Adipocyte (in vitro differentiated cells): ENCODE results near the gene ALCAM.
A peak's percentile ranks its signal among the peaks of the same experiment; 100 is the strongest.

Experiments
- DNase-seq: peaks from one replicate; pipeline ENCODE4 v3.0.0-alpha.2; 2015; ENCODE audit warnings: low read depth
- H3K27me3 ChIP-seq: replicated peaks from 2 replicates; pipeline ENCODE4 v1.7.0; 2013; ENCODE audit warnings: mild to moderate bottlenecking, low read length, moderate library complexity; ENCODE audit not compliant: control insufficient read depth, insufficient read depth
- H3K36me3 ChIP-seq: 2 replicates; pipeline ENCODE4 v1.7.0; 2013; ENCODE audit warnings: low read length, mild to moderate bottlenecking, moderate library complexity; ENCODE audit not compliant: control insufficient read depth, insufficient read depth, severe bottlenecking
- H3K4me1 ChIP-seq: 2 replicates; pipeline ENCODE4 v1.7.0; 2013; ENCODE audit warnings: mild to moderate bottlenecking, low read length, moderate library complexity; ENCODE audit not compliant: control insufficient read depth, insufficient read depth
- H3K4me3 ChIP-seq: 2 replicates; pipeline ENCODE4 v1.7.0; 2013; ENCODE audit warnings: mild to moderate bottlenecking, low read length, moderate library complexity
- H3K9ac ChIP-seq: 2 replicates; pipeline ENCODE4 v1.7.0; 2013; ENCODE audit warnings: mild to moderate bottlenecking, low read length, moderate library complexity
- H3K9me3 ChIP-seq: 2 replicates; pipeline ENCODE4 v1.7.0; 2013; ENCODE audit warnings: mild to moderate bottlenecking, low read length, moderate library complexity; ENCODE audit not compliant: control insufficient read depth

Gene ALCAM

GRCh38 chr3:105466072-105466471 is 99.4 kb downstream of the ALCAM start:
- Histone ChIP-seq H3K4me3 (no peak overlapping the region), H3K27me3 (no peaks in the 10 kb centered on the region), H3K36me3 (no peaks in the 10 kb centered on the region), H3K4me1 (peaks cover 19% of the 10 kb centered on the region), H3K9ac (no peak overlapping the region), H3K9me3 (no peaks in the 10 kb centered on the region)
- no peak for DNase-seq

GRCh38 chr3:105466495-105467404 is 100.0 kb downstream of the ALCAM start:
- no peak overlapping the region for H3K4me3 ChIP-seq
- H3K27me3 ChIP-seq = no peaks in the 10 kb centered on the region
- H3K9ac ChIP-seq = no peak overlapping the region
- H3K4me1 ChIP-seq = peaks cover 16% of the 10 kb centered on the region
- no peaks in the 10 kb centered on the region for H3K36me3 ChIP-seq
- no peaks in the 10 kb centered on the region for H3K9me3 ChIP-seq
- peak; percentile 72 for DNase-seq

GRCh38 chr3:105470851-105471250 is 104.1 kb downstream of the ALCAM start:
- no peak for DNase-seq
- no peak overlapping the region for H3K9ac ChIP-seq
- H3K4me1 ChIP-seq = peaks cover 21% of the 10 kb centered on the region
- H3K36me3 ChIP-seq = no peaks in the 10 kb centered on the region
- H3K4me3 ChIP-seq = no peak overlapping the region
- no peaks in the 10 kb centered on the region for H3K27me3 ChIP-seq
- no peaks in the 10 kb centered on the region for H3K9me3 ChIP-seq

- Histone ChIP-seq H3K9ac (no peak overlapping the region), H3K4me3 (no peak overlapping the region), H3K9me3 (no peaks in the 10 kb centered on the region), H3K27me3 (no peaks in the 10 kb centered on the region), H3K36me3 (no peaks in the 10 kb centered on the region), H3K4me1 (peaks cover 7% of the 10 kb centered on the region)
- peak; percentile 82 for DNase-seq
Measured at GRCh38 chr3:105473521-105474223, 107.0 kb downstream of the ALCAM start.

- peaks cover 8% of the 10 kb centered on the region for H3K4me1 ChIP-seq
- H3K9me3 ChIP-seq = no peaks in the 10 kb centered on the region
- no peak for DNase-seq
- no peak overlapping the region for H3K9ac ChIP-seq
- no peak overlapping the region for H3K4me3 ChIP-seq
- H3K27me3 ChIP-seq = no peaks in the 10 kb centered on the region
- no peaks in the 10 kb centered on the region for H3K36me3 ChIP-seq
Measured at GRCh38 chr3:105480768-105481167, 114.1 kb downstream of the ALCAM start.

GRCh38 chr3:105483476-105483875 is 116.8 kb downstream of the ALCAM start:
- Histone ChIP-seq H3K4me1 (peaks cover 12% of the 10 kb centered on the region), H3K36me3 (no peaks in the 10 kb centered on the region), H3K4me3 (no peak overlapping the region), H3K9ac (no peak overlapping the region), H3K27me3 (no peaks in the 10 kb centered on the region), H3K9me3 (no peaks in the 10 kb centered on the region)
- DNase-seq = no peak

GRCh38 chr3:105490045-105490444 is 123.3 kb downstream of the ALCAM start:
- H3K9ac ChIP-seq = no peak overlapping the region
- no peaks in the 10 kb centered on the region for H3K27me3 ChIP-seq
- peaks cover 5% of the 10 kb centered on the region for H3K36me3 ChIP-seq
- H3K9me3 ChIP-seq = no peaks in the 10 kb centered on the region
- no peak overlapping the region for H3K4me3 ChIP-seq
- peaks cover 9% of the 10 kb centered on the region for H3K4me1 ChIP-seq
- no peak for DNase-seq

- Histone ChIP-seq H3K9ac (no peak overlapping the region), H3K27me3 (no peaks in the 10 kb centered on the region), H3K4me1 (peaks cover 6% of the 10 kb centered on the region), H3K4me3 (no peak overlapping the region), H3K9me3 (no peaks in the 10 kb centered on the region), H3K36me3 (peaks cover 5% of the 10 kb centered on the region)
- DNase-seq = no peak
Measured at GRCh38 chr3:105493305-105493892, 126.7 kb downstream of the ALCAM start.

GRCh38 chr3:105495021-105495420 is 128.3 kb downstream of the ALCAM start:
- no peak overlapping the region for H3K9ac ChIP-seq
- no peak overlapping the region for H3K4me3 ChIP-seq
- H3K4me1 ChIP-seq = peaks cover 12% of the 10 kb centered on the region
- H3K36me3 ChIP-seq = peaks cover 5% of the 10 kb centered on the region
- DNase-seq = no peak
- H3K9me3 ChIP-seq = no peaks in the 10 kb centered on the region
- H3K27me3 ChIP-seq = no peaks in the 10 kb centered on the region

- no peak for DNase-seq
- Histone ChIP-seq H3K4me1 (peaks cover 19% of the 10 kb centered on the region), H3K36me3 (peaks cover 4% of the 10 kb centered on the region), H3K27me3 (no peaks in the 10 kb centered on the region), H3K4me3 (no peak overlapping the region), H3K9ac (no peak overlapping the region), H3K9me3 (no peaks in the 10 kb centered on the region)
Measured at GRCh38 chr3:105496343-105496742, 129.6 kb downstream of the ALCAM start.

GRCh38 chr3:105497386-105497785 is 130.7 kb downstream of the ALCAM start:
- H3K9ac ChIP-seq = no peak overlapping the region
- peaks cover 19% of the 10 kb centered on the region for H3K4me1 ChIP-seq
- no peaks in the 10 kb centered on the region for H3K36me3 ChIP-seq

More at GRCh38 chr3:105497386-105497785, 130.7 kb downstream of the ALCAM start:
- Histone ChIP-seq H3K27me3 (no peaks in the 10 kb centered on the region), H3K9me3 (no peaks in the 10 kb centered on the region), H3K4me3 (no peak overlapping the region)
- no peak for DNase-seq
